Hepatocyte (in vitro differentiated cells): ENCODE results near the gene HIBCH. TPM values are rescaled to one million over a fixed set of nuclear protein-coding genes. Genes with fewer than 3 reads are reported as not detected.

Experiments
- DNase-seq: peaks from one replicate; pipeline ENCODE4 v3.0.0-alpha.2; 2016; ENCODE audit warnings: low spot score
- H2AFZ ChIP-seq: fragments of 200-600 bp; sonication (generic); 2 replicates; pipeline ENCODE4 v1.6.0; 2016; ENCODE audit warnings: antibody characterized with exemption, mild to moderate bottlenecking
- H3K27ac ChIP-seq: fragments of 200-600 bp; sonication (generic); 2 replicates; pipeline ENCODE4 v1.5.1; 2016; ENCODE audit warnings: mild to moderate bottlenecking
- H3K27me3 ChIP-seq: fragments of 200-600 bp; sonication (generic); 2 replicates; pipeline ENCODE4 v1.6.1; 2016
- H3K36me3 ChIP-seq: fragments of 200-600 bp; sonication (generic); replicated peaks from 2 replicates; pipeline ENCODE4 v1.5.1; 2016; ENCODE audit warnings: low read depth; ENCODE audit not compliant: insufficient read depth
- H3K4me1 ChIP-seq: fragments of 200-600 bp; sonication (generic); 2 replicates; pipeline ENCODE4 v1.5.1; 2016; ENCODE audit warnings: mild to moderate bottlenecking, moderate library complexity; ENCODE audit not compliant: insufficient read depth
- H3K4me2 ChIP-seq: fragments of 200-600 bp; sonication (generic); 2 replicates; pipeline ENCODE4 v1.6.0; 2016
- H3K4me3 ChIP-seq: fragments of 200-600 bp; sonication (generic); 2 replicates; pipeline ENCODE4 v1.5.1; 2016; ENCODE audit warnings: mild to moderate bottlenecking
- H3K79me2 ChIP-seq: fragments of 200-600 bp; sonication (generic); 2 replicates; pipeline ENCODE4 v1.6.0; 2017; ENCODE audit warnings: mild to moderate bottlenecking
- H3K9me2 ChIP-seq: fragments of 200-600 bp; sonication (generic); replicated peaks from 2 replicates; pipeline ENCODE4 v1.6.0; 2017; ENCODE audit warnings: mild to moderate bottlenecking; ENCODE audit not compliant: insufficient read depth
- H3K9me3 ChIP-seq: fragments of 200-600 bp; sonication (generic); 2 replicates; pipeline ENCODE4 v1.5.1; 2016; ENCODE audit warnings: low read depth, mild to moderate bottlenecking
- H4K20me1 ChIP-seq: fragments of 200-600 bp; sonication (generic); 2 replicates; pipeline ENCODE4 v1.6.0; 2016; ENCODE audit warnings: mild to moderate bottlenecking; ENCODE audit not compliant: insufficient read depth, poor library complexity, severe bottlenecking
- EZH2 ChIP-seq: fragments of 200-600 bp; sonication (generic); IDR thresholded peaks from 2 replicates; pipeline ENCODE4 v1.6.1; 2016; ENCODE audit warnings: antibody characterized with exemption, mild to moderate bottlenecking, borderline replicate concordance
- EZH2phosphoT487 ChIP-seq: fragments of 200-600 bp; sonication (generic); IDR thresholded peaks from one replicate; pipeline ENCODE4 v1.6.1; 2018; ENCODE audit warnings: antibody characterized with exemption, mild to moderate bottlenecking, low read depth, moderate library complexity; ENCODE audit not compliant: unreplicated experiment, severe bottlenecking
- WGBS: methylation state at CpG from one replicate; pipeline ENCODE4 v1.1.6; 2016; ENCODE audit warnings: low lambda C conversion rate; ENCODE audit errors: missing lambda C conversion rate; 5-methylcytosine and 5-hydroxymethylcytosine counted together
- polyA plus RNA-seq: library from polyadenylated mRNA; unstranded; fragments of >200 nt; fragmentation: Nextera tagmentation; extraction: Ambion mirVana; gene quantifications from 2 replicates; pipeline ENCODE4 v1.2.1, GENCODE V29; 2016
- total RNA-seq: library from RNA; depleted of rRNA; stranded (reverse); fragments of >200 nt; gene quantifications from 2 replicates; pipeline ENCODE4 v1.2.3, GENCODE V29; 2014
- TF ChIP-seq, protein P1 (sequence below): fragments of 200-600 bp; sonication (generic); IDR thresholded peaks from 2 replicates; pipeline ENCODE4 v1.5.1; 2016; ENCODE audit warnings: antibody characterized with exemption, mild to moderate bottlenecking; ENCODE audit not compliant: poor library complexity

The HIBCH gene
- total and polyA plus RNA-seq, 2 experiments from 2014 or later, result 30.9 to 57.0 TPM

DNA sequence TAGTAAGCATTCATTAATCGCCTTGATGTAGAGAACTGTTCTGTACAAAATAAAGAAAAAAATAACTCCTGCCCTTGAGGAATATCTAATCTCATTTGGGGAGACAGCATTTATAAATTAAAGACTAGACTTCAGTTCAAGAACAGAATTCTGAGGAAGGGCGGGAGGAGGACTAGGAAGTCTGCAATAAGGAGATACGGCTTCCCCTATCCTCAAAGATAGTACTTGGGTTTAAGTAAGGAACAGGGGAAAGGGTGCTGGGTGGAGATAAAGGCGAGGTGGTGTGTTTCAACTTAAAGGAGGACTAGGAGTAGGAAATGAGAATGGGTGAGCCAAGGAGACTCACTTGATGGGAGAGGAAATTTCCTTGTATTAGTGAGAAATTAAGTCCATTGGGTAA lies 135.2 kb downstream of the HIBCH start:
- Histone ChIP-seq H3K27me3 (no peaks in the 10 kb centered on the region), H3K27ac (no peak overlapping the region), H2AFZ (no peak overlapping the region), H3K4me2 (no peak overlapping the region), H3K9me3 (no peaks in the 10 kb centered on the region), H3K9me2 (no peaks in the 10 kb centered on the region), H3K4me3 (no peak overlapping the region), H3K79me2 (no peaks in the 10 kb centered on the region), H3K36me3 (no peaks in the 10 kb centered on the region), H4K20me1 (no peaks in the 10 kb centered on the region), H3K4me1 (peaks cover 9% of the 10 kb centered on the region)
- WGBS, result 87% methylated on average over 4 of the region's 4 CpGs
- no peak for DNase-seq
- TF ChIP-seq EZH2 (no peak), EZH2phosphoT487 (no peak)
- TF ChIP-seq, protein P1, sequence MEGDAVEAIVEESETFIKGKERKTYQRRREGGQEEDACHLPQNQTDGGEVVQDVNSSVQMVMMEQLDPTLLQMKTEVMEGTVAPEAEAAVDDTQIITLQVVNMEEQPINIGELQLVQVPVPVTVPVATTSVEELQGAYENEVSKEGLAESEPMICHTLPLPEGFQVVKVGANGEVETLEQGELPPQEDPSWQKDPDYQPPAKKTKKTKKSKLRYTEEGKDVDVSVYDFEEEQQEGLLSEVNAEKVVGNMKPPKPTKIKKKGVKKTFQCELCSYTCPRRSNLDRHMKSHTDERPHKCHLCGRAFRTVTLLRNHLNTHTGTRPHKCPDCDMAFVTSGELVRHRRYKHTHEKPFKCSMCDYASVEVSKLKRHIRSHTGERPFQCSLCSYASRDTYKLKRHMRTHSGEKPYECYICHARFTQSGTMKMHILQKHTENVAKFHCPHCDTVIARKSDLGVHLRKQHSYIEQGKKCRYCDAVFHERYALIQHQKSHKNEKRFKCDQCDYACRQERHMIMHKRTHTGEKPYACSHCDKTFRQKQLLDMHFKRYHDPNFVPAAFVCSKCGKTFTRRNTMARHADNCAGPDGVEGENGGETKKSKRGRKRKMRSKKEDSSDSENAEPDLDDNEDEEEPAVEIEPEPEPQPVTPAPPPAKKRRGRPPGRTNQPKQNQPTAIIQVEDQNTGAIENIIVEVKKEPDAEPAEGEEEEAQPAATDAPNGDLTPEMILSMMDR, result no peak

GRCh38 chr2:190183539-190183938 lies 136.1 kb downstream of the HIBCH start:
- Histone ChIP-seq H3K27ac (no peak overlapping the region), H3K27me3 (no peaks in the 10 kb centered on the region), H3K4me1 (peaks cover 11% of the 10 kb centered on the region), H3K4me3 (no peak overlapping the region), H3K79me2 (no peaks in the 10 kb centered on the region), H3K36me3 (no peaks in the 10 kb centered on the region), H3K9me3 (no peaks in the 10 kb centered on the region), H3K4me2 (no peak overlapping the region), H4K20me1 (no peaks in the 10 kb centered on the region), H3K9me2 (no peaks in the 10 kb centered on the region), H2AFZ (no peak overlapping the region)
- DNase-seq, result no peak
- 98% methylated on average over 2 of the region's 2 CpGs for WGBS
- TF ChIP-seq, protein P1, result no peak
- TF ChIP-seq EZH2phosphoT487 (no peak), EZH2 (no peak)

DNA sequence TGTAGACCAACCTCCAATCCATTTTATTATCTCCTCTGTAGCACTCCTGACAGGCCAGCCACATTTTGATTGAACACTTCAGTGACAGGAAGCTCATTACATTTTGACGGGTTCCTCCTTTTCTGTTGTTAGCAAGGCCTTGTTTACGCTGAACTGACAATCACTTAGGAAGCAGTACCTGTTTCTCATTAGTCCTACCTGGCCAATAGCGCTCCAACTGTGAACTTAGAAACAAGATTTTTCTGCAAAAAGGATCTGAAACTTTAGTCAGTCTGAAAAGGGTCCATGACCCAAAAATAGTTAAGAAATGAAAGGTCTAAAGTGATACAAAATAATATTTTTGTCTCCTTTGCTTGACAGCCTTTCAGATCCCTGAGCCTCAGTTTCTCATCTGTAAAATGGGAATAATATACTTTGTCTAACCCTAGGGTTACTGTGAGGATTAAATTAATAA lies 137.5 kb downstream of the HIBCH start:
- no peak overlapping the region for H3K27ac ChIP-seq
- 72% methylated on average over 3 of the region's 3 CpGs for WGBS
- no peak for TF ChIP-seq EZH2
- no peak for TF ChIP-seq EZH2phosphoT487
- TF ChIP-seq, protein P1, result no peak
- H3K9me2 ChIP-seq, result no peaks in the 10 kb centered on the region
- no peak overlapping the region for H3K4me3 ChIP-seq
- no peak overlapping the region for H2AFZ ChIP-seq
- no peak for DNase-seq
- H3K27me3 ChIP-seq, result no peaks in the 10 kb centered on the region
- no peaks in the 10 kb centered on the region for H4K20me1 ChIP-seq
- peaks cover 11% of the 10 kb centered on the region for H3K4me1 ChIP-seq
- peak overlapping the region; percentile 91 for H3K4me2 ChIP-seq
- H3K36me3 ChIP-seq, result no peaks in the 10 kb centered on the region
- no peaks in the 10 kb centered on the region for H3K79me2 ChIP-seq
- H3K9me3 ChIP-seq, result no peaks in the 10 kb centered on the region
